T-helper 2 cell treated with Interferon-gamma antibody and Interleukin-4, amounts not matched to agents 5 μg/mL and 100 μg/mL, for 36 hours (primary cell): ENCODE data around the gene C11orf86.

ENCODE experiments used
- DNase-seq: peaks from one replicate; pipeline ENCODE4 v3.0.0; 2021; ENCODE audit warnings: low spot score
- H3K27ac Mint-ChIP-seq: one replicate; pipeline ENCODE4 v1.8.0; 2021; ENCODE audit warnings: mild to moderate bottlenecking, mixed read lengths
- H3K27me3 Mint-ChIP-seq: one replicate; pipeline ENCODE4 v1.8.0; 2021; ENCODE audit warnings: low read depth, mixed read lengths
- H3K36me3 Mint-ChIP-seq: one replicate; pipeline ENCODE4 v1.8.0; 2021; ENCODE audit warnings: low read depth, mixed read lengths
- H3K4me1 Mint-ChIP-seq: one replicate; pipeline ENCODE4 v1.8.0; 2021; ENCODE audit warnings: low read depth, mixed read lengths
- H3K4me3 Mint-ChIP-seq: one replicate; pipeline ENCODE4 v1.8.0; 2022; ENCODE audit warnings: mild to moderate bottlenecking, moderate library complexity, mixed read lengths
- H3K9me3 Mint-ChIP-seq: one replicate; pipeline ENCODE4 v1.8.0; 2021; ENCODE audit warnings: mixed read lengths

Gene C11orf86

GRCh38 chr11:66973956-66974580 is 1.0 kb upstream of the C11orf86 start:
- no peak for DNase-seq
- Mint-ChIP-seq H3K27ac (no peak overlapping the region), H3K9me3 (no peaks in the 10 kb centered on the region), H3K36me3 (no peaks in the 10 kb centered on the region), H3K27me3 (no peaks in the 10 kb centered on the region), H3K4me3 (no peak overlapping the region), H3K4me1 (peaks cover 5% of the 10 kb centered on the region)

GRCh38 chr11:66975405-66976027 is 412 bp downstream of the C11orf86 start:
- Mint-ChIP-seq H3K27ac (no peak overlapping the region), H3K9me3 (no peaks in the 10 kb centered on the region), H3K36me3 (no peaks in the 10 kb centered on the region), H3K4me3 (no peak overlapping the region), H3K27me3 (no peaks in the 10 kb centered on the region), H3K4me1 (peaks cover 5% of the 10 kb centered on the region)
- DNase-seq, result no peak

GRCh38 chr11:66976028-66976467 is 944 bp downstream of the C11orf86 start:
- Mint-ChIP-seq H3K27me3 (no peaks in the 10 kb centered on the region), H3K4me1 (no peaks in the 10 kb centered on the region), H3K27ac (no peak overlapping the region), H3K9me3 (no peaks in the 10 kb centered on the region), H3K4me3 (no peak overlapping the region), H3K36me3 (no peaks in the 10 kb centered on the region)
- no peak for DNase-seq

GRCh38 chr11:66976925-66977324 is 1.8 kb downstream of the C11orf86 start:
- H3K9me3 Mint-ChIP-seq, result no peaks in the 10 kb centered on the region
- no peaks in the 10 kb centered on the region for H3K27me3 Mint-ChIP-seq
- no peak overlapping the region for H3K27ac Mint-ChIP-seq
- no peak overlapping the region for H3K4me3 Mint-ChIP-seq
- H3K4me1 Mint-ChIP-seq, result no peaks in the 10 kb centered on the region
- DNase-seq, result no peak
- H3K36me3 Mint-ChIP-seq, result no peaks in the 10 kb centered on the region

- no peak overlapping the region for H3K27ac Mint-ChIP-seq
- DNase-seq, result no peak
- no peaks in the 10 kb centered on the region for H3K27me3 Mint-ChIP-seq
- H3K9me3 Mint-ChIP-seq, result no peaks in the 10 kb centered on the region
- H3K4me1 Mint-ChIP-seq, result no peaks in the 10 kb centered on the region
- H3K36me3 Mint-ChIP-seq, result no peaks in the 10 kb centered on the region
- H3K4me3 Mint-ChIP-seq, result no peak overlapping the region
These were observed 3.1 kb downstream of the C11orf86 start for GRCh38 chr11:66978229-66978628.

GRCh38 chr11:66978717-66979116 is 3.6 kb downstream of the C11orf86 start:
- H3K9me3 Mint-ChIP-seq, result no peaks in the 10 kb centered on the region
- H3K4me1 Mint-ChIP-seq, result no peaks in the 10 kb centered on the region
- no peaks in the 10 kb centered on the region for H3K27me3 Mint-ChIP-seq
- no peak for DNase-seq
- no peak overlapping the region for H3K27ac Mint-ChIP-seq
- H3K36me3 Mint-ChIP-seq, result no peaks in the 10 kb centered on the region
- H3K4me3 Mint-ChIP-seq, result no peak overlapping the region

GRCh38 chr11:66979336-66979980 is 4.4 kb downstream of the C11orf86 start:
- Mint-ChIP-seq H3K9me3 (no peaks in the 10 kb centered on the region), H3K4me1 (no peaks in the 10 kb centered on the region), H3K27ac (no peak overlapping the region), H3K4me3 (no peak overlapping the region), H3K36me3 (no peaks in the 10 kb centered on the region), H3K27me3 (no peaks in the 10 kb centered on the region)
- no peak for DNase-seq

- H3K27ac Mint-ChIP-seq, result no peak overlapping the region
- no peaks in the 10 kb centered on the region for H3K4me1 Mint-ChIP-seq
- no peaks in the 10 kb centered on the region for H3K36me3 Mint-ChIP-seq
- DNase-seq, result no peak
- no peaks in the 10 kb centered on the region for H3K9me3 Mint-ChIP-seq
- no peak overlapping the region for H3K4me3 Mint-ChIP-seq
- no peaks in the 10 kb centered on the region for H3K27me3 Mint-ChIP-seq
These were observed 7.0 kb downstream of the C11orf86 start for GRCh38 chr11:66981976-66982578.

- H3K4me1 Mint-ChIP-seq, result no peaks in the 10 kb centered on the region
- H3K27ac Mint-ChIP-seq, result no peak overlapping the region
- DNase-seq, result no peak
- no peaks in the 10 kb centered on the region for H3K27me3 Mint-ChIP-seq
- H3K4me3 Mint-ChIP-seq, result no peak overlapping the region
- no peaks in the 10 kb centered on the region for H3K36me3 Mint-ChIP-seq
- no peaks in the 10 kb centered on the region for H3K9me3 Mint-ChIP-seq
These were observed 8.3 kb downstream of the C11orf86 start for GRCh38 chr11:66983275-66983924.

- Mint-ChIP-seq H3K27me3 (no peaks in the 10 kb centered on the region), H3K4me1 (no peaks in the 10 kb centered on the region), H3K9me3 (no peaks in the 10 kb centered on the region), H3K36me3 (no peaks in the 10 kb centered on the region), H3K27ac (no peak overlapping the region), H3K4me3 (no peak overlapping the region)
- no peak for DNase-seq
These were observed 10.5 kb downstream of the C11orf86 start for GRCh38 chr11:66985508-66986177.

- Mint-ChIP-seq H3K4me1 (no peaks in the 10 kb centered on the region), H3K36me3 (no peaks in the 10 kb centered on the region), H3K9me3 (no peaks in the 10 kb centered on the region), H3K27me3 (no peaks in the 10 kb centered on the region), H3K4me3 (no peak overlapping the region), H3K27ac (no peak overlapping the region)
- DNase-seq, result no peak
These were observed 11.1 kb downstream of the C11orf86 start for GRCh38 chr11:66986178-66986545.

- DNase-seq, result no peak
- Mint-ChIP-seq H3K4me1 (no peaks in the 10 kb centered on the region), H3K36me3 (no peaks in the 10 kb centered on the region), H3K27me3 (peaks cover 3% of the 10 kb centered on the region), H3K9me3 (no peaks in the 10 kb centered on the region), H3K27ac (no peak overlapping the region), H3K4me3 (no peak overlapping the region)
These were observed 12.1 kb downstream of the C11orf86 start for GRCh38 chr11:66987158-66987620.

GRCh38 chr11:66987924-66988637 is 13.0 kb downstream of the C11orf86 start:
- H3K4me1 Mint-ChIP-seq, result no peaks in the 10 kb centered on the region
- H3K4me3 Mint-ChIP-seq, result no peak overlapping the region
- H3K9me3 Mint-ChIP-seq, result no peaks in the 10 kb centered on the region
- no peak for DNase-seq
- H3K27ac Mint-ChIP-seq, result no peak overlapping the region
- H3K27me3 Mint-ChIP-seq, result peaks cover 3% of the 10 kb centered on the region
- H3K36me3 Mint-ChIP-seq, result no peaks in the 10 kb centered on the region
